HK-2 (cell line): ENCODE results near the gene CHST8.
"Not testable (repeated sequence)": the region's sequence is repeated elsewhere in the genome, so short reads cannot be mapped to it uniquely, and the experiment has no call there.

Source experiments
- DNase-seq: peaks from one replicate; pipeline ENCODE4 v3.0.0-alpha.2; 2018; ENCODE audit not compliant: unreplicated experiment

The CHST8 gene

GRCh38 chr19:33621811-33622504, at the start of gene CHST8:
CHST8 (plus strand) TSS chr19:33621953; CDS start chr19:33689262, 67,309 bp downstream.
- peak; percentile 9 for DNase-seq

- no peak for DNase-seq
These were observed 48.8 kb upstream of the CHST8 start for GRCh38 chr19:33572929-33573328.

- no peak for DNase-seq
These were observed 46.9 kb upstream of the CHST8 start for GRCh38 chr19:33574824-33575223.

GRCh38 chr19:33578697-33579096, 43.1 kb upstream of the CHST8 start:
- no peak for DNase-seq

GRCh38 chr19:33580026-33580644, 41.6 kb upstream of the CHST8 start:
- no peak for DNase-seq

- no peak for DNase-seq
These were observed 41.1 kb upstream of the CHST8 start for GRCh38 chr19:33580645-33581037.

GRCh38 chr19:33582914-33583313, 38.8 kb upstream of the CHST8 start:
- DNase-seq, result no peak

- no peak for DNase-seq
These were observed 34.6 kb upstream of the CHST8 start for GRCh38 chr19:33587150-33587549.

- no peak for DNase-seq
These were observed 31.5 kb upstream of the CHST8 start for GRCh38 chr19:33590224-33590623.

- DNase-seq, result no peak
These were observed 26.0 kb upstream of the CHST8 start for GRCh38 chr19:33595783-33596182.

- no peak for DNase-seq
These were observed 20.2 kb upstream of the CHST8 start for GRCh38 chr19:33601583-33601982.

- no peak for DNase-seq
These were observed 19.1 kb upstream of the CHST8 start for GRCh38 chr19:33602576-33603204.

- no peak for DNase-seq
These were observed 18.4 kb upstream of the CHST8 start for GRCh38 chr19:33603377-33603776.

GRCh38 chr19:33604651-33605050, 17.1 kb upstream of the CHST8 start:
- DNase-seq, result no peak

- not testable (repeated sequence) for DNase-seq
These were observed 15.9 kb upstream of the CHST8 start for GRCh38 chr19:33605803-33606295.

- no peak for DNase-seq
These were observed 15.2 kb upstream of the CHST8 start for GRCh38 chr19:33606556-33606955.

GRCh38 chr19:33609353-33609752, 12.4 kb upstream of the CHST8 start:
- no peak for DNase-seq

- no peak for DNase-seq
These were observed 11.2 kb upstream of the CHST8 start for GRCh38 chr19:33610588-33610987.

GRCh38 chr19:33612928-33613619, 8.7 kb upstream of the CHST8 start:
- no peak for DNase-seq

GRCh38 chr19:33613620-33614000, 8.1 kb upstream of the CHST8 start:
- DNase-seq, result no peak

GRCh38 chr19:33616346-33616745, 5.4 kb upstream of the CHST8 start:
- no peak for DNase-seq

GRCh38 chr19:33616857-33617256, 4.9 kb upstream of the CHST8 start:
- DNase-seq, result no peak
